Caco-2 (cell line): ENCODE data around the gene C1orf141. TPM values are rescaled to one million over a fixed set of nuclear protein-coding genes. Genes with fewer than 3 reads are reported as not detected.

Experiments
- BruUV-seq: library from RNA; stranded (reverse); fragments of 400-500 nt; replicated peaks from 2 replicates; lab custom pipeline; 2021; lab: Mats Ljungman, UMichigan
- CTCF ChIA-PET: fragments of 300-600 bp; sonication (Branson Sonifier 250); formaldehyde crosslinking; loops from one replicate; lab custom pipeline; 2022; ENCODE audit warnings: antibody characterized with exemption; lab: Charles Lee
- POLR2A ChIA-PET: fragments of 300-600 bp; sonication (Branson Sonifier 250); formaldehyde crosslinking; loops from one replicate; lab custom pipeline; 2022; ENCODE audit warnings: antibody characterized with exemption; lab: Charles Lee
- DNase-seq, 2 experiments: peaks; one replicate each; pipeline versions ENCODE4 v3.0.0 to v3.0.0-alpha.2; 2020 to 2022
- H3K27me3 ChIP-seq: replicated peaks from 2 replicates; pipeline ENCODE4 v1.6.0; 2011; ENCODE audit warnings: low read length; ENCODE audit not compliant: control insufficient read depth, insufficient read depth
- H3K36me3 ChIP-seq: 2 replicates; pipeline ENCODE4 v1.5.1; 2011; ENCODE audit warnings: low read length; ENCODE audit not compliant: control insufficient read depth, insufficient read depth
- H3K4me1 ChIP-seq: fragments of 250-450 bp; sonication (Bioruptor Pico); 2 replicates; pipeline ENCODE4 v1.5.1; 2020; ENCODE audit warnings: mild to moderate bottlenecking
- H3K4me3 ChIP-seq: 2 replicates; pipeline ENCODE4 v1.5.1; 2011; ENCODE audit warnings: low read depth, mild to moderate bottlenecking, control low read depth, low read length
- H3K9me3 ChIP-seq: fragments of 250-450 bp; sonication (Bioruptor Pico); 2 replicates; pipeline ENCODE4 v1.5.1; 2020; ENCODE audit warnings: mild to moderate bottlenecking, moderate library complexity
- H3K27ac Mint-ChIP-seq: one replicate; pipeline ENCODE4 v1.8.0; 2022; ENCODE audit warnings: mixed read lengths; ENCODE audit not compliant: unreplicated experiment
- H3K27me3 Mint-ChIP-seq: one replicate; pipeline ENCODE4 v1.8.0; 2022; ENCODE audit warnings: mixed read lengths; ENCODE audit not compliant: insufficient read depth, unreplicated experiment
- H3K36me3 Mint-ChIP-seq: one replicate; pipeline ENCODE4 v1.8.0; 2022; ENCODE audit warnings: mild to moderate bottlenecking, mixed read lengths; ENCODE audit not compliant: insufficient read depth, unreplicated experiment
- H3K4me1 Mint-ChIP-seq: one replicate; pipeline ENCODE4 v1.8.0; 2022; ENCODE audit warnings: low read depth, mixed read lengths; ENCODE audit not compliant: unreplicated experiment
- H3K4me3 Mint-ChIP-seq: one replicate; pipeline ENCODE4 v1.8.0; 2022; ENCODE audit warnings: mild to moderate bottlenecking, moderate library complexity, mixed read lengths; ENCODE audit not compliant: unreplicated experiment
- H3K9me3 Mint-ChIP-seq: one replicate; pipeline ENCODE4 v1.8.0; 2022; ENCODE audit warnings: mixed read lengths; ENCODE audit not compliant: unreplicated experiment
- CTCF ChIP-seq, 2 experiments: fragments of 200-600 bp in 1 of 2; IDR thresholded peaks; 1 replicate in 1 of 2; 2 replicates in 1 of 2; pipeline versions ENCODE4 v1.5.1 to v1.8.0; 2011 to 2022; ENCODE audit warnings: antibody characterized with exemption in 1 of 2, control low read depth in 1 of 2, inconsistent platforms in 1 of 2, low read depth in 1 of 2, low read length in 1 of 2, mild to moderate bottlenecking in 1 of 2, moderate library complexity in 1 of 2; ENCODE audit not compliant: insufficient read depth in 1 of 2, severe bottlenecking in 1 of 2, unreplicated experiment in 1 of 2
- intact Hi-C: fragments of 100-400 bp; cut with micrococcal nuclease; formaldehyde crosslinking; loops from one replicate; pipeline ENCODE4 v1.10.0; 2022; ENCODE audit not compliant: unreplicated experiment
- total RNA-seq: library from RNA; stranded (reverse); gene quantifications from 2 replicates; pipeline ENCODE4 v1.2.3, GENCODE V29; 2022

Gene C1orf141
- total RNA-seq, 1 experiment from 2014 or later: not detected

DNA sequence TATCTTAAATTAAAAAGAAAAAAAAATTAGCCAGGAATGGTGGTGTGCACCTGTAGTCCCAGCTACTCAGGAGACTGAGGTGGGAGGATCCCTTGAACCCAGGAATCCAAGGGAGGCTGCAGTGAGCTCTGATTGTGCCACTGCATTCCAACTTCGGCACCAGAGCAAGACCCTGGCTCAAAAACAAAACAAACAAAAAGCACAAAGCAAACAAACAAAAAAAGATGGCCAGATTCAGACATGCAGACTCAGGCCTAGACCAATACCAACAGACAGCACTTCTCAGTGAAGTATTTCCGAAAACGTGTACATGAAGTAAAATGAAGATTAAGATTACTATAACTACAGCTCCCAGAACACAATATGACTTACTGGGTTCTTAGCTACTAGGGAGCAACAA, 91.4 kb downstream of the C1orf141 start:
- no TSS peak for BruUV-seq
- ChIA-PET POLR2A (no interaction called here), CTCF (no interaction called here)
- no peaks in the 10 kb centered on the region for H3K4me1 Mint-ChIP-seq
- intact Hi-C loops: no loop called here
- H3K4me1 ChIP-seq: no peaks in the 10 kb centered on the region
- TF ChIP-seq CTCF (IDR thresholded peaks at IDR 0.05; ENCODE audit: insufficient read depth in 1 of 2, low read depth in 1 of 2, low read length in 1 of 2, severe bottlenecking in 1 of 2, unreplicated experiment in 1 of 2): no peak
- H3K27me3 Mint-ChIP-seq: no peaks in the 10 kb centered on the region
- no peaks in the 10 kb centered on the region for H3K9me3 Mint-ChIP-seq
- DNase-seq: no peak
- no peaks in the 10 kb centered on the region for H3K9me3 ChIP-seq
- no peak overlapping the region for H3K4me3 Mint-ChIP-seq
- H3K36me3 Mint-ChIP-seq: peaks cover 26% of the 10 kb centered on the region
- no peaks in the 10 kb centered on the region for H3K27me3 ChIP-seq
- H3K4me3 ChIP-seq: no peak overlapping the region
- H3K27ac Mint-ChIP-seq: no peak overlapping the region
- H3K36me3 ChIP-seq: no peaks in the 10 kb centered on the region

Other genes starting within 250 kb of the C1orf141 start
- gene DNAI4, start 210.1 kb downstream of the C1orf141 start, total RNA-seq: 0.84 and 1.4 TPM in 2 replicates
- 12.3 and 17.2 TPM in 2 replicates for gene MIER1, start 210.0 kb downstream of the C1orf141 start, total RNA-seq
- 7.1 and 7.7 TPM in 2 replicates for gene SLC35D1, start 80.8 kb downstream of the C1orf141 start, total RNA-seq
- gene IL23R, start 31.5 kb upstream of the C1orf141 start, total RNA-seq: not detected in 2 replicates
- gene IL12RB2, start 172.9 kb upstream of the C1orf141 start, total RNA-seq: 0.54 and 0.56 TPM in 2 replicates